ENCODE data around the gene SRGAP3.

DNA sequence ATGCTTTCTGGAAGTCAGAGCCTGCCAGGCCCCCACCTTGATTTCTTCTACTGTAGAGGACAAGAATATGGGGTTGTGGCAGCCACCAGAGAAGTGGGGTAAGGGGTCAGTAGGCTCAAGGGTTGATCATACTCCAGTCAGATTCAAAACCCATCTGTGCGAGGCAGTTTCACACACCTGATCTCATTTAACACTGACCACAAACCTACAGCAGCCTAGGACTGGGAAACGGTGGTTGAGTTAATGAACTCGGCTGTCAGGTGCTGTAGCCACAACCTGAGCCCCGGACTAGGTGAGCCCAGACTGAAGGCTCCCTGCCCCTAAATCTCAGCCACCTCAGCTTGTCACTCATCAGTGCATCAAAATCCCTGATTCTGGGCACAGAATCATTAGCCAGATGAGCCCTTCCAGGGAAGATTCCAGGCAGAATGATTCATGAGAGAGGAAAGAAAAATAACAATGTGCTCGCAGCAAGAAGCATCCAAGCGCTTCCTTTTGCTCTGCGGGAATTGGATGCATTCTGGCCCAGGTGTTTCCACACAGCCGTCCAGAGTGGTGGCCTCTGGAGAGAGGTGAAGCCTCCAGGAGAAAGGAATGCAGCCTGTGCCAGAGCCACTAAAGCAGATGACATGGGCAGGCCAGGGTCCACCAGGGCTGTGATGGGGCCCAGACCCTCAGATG, 102.1 kb downstream of the SRGAP3 start:
- TF ChIP-seq, protein P1, sequence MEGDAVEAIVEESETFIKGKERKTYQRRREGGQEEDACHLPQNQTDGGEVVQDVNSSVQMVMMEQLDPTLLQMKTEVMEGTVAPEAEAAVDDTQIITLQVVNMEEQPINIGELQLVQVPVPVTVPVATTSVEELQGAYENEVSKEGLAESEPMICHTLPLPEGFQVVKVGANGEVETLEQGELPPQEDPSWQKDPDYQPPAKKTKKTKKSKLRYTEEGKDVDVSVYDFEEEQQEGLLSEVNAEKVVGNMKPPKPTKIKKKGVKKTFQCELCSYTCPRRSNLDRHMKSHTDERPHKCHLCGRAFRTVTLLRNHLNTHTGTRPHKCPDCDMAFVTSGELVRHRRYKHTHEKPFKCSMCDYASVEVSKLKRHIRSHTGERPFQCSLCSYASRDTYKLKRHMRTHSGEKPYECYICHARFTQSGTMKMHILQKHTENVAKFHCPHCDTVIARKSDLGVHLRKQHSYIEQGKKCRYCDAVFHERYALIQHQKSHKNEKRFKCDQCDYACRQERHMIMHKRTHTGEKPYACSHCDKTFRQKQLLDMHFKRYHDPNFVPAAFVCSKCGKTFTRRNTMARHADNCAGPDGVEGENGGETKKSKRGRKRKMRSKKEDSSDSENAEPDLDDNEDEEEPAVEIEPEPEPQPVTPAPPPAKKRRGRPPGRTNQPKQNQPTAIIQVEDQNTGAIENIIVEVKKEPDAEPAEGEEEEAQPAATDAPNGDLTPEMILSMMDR (conservative IDR thresholded peaks at IDR 0.05; ENCODE audit: low read length), result no peak
- no peak for TF ChIP-seq EZH2phosphoT487 (IDR thresholded peaks at IDR 0.05; ENCODE audit: borderline replicate concordance)

Measured in Loucy (cell line).